EH (cell line): ENCODE data around the gene EIF2AK2.
A peak's percentile ranks its signal among the peaks of the same experiment; 100 is the strongest.
"Not testable (repeated sequence)": the region's sequence is repeated elsewhere in the genome, so short reads cannot be mapped to it uniquely, and the experiment has no call there.

Experiments
- DNase-seq: peaks from one replicate; pipeline ENCODE4 v3.0.0-alpha.2; 2015; ENCODE audit warnings: low read depth

EIF2AK2 gene

DNA sequence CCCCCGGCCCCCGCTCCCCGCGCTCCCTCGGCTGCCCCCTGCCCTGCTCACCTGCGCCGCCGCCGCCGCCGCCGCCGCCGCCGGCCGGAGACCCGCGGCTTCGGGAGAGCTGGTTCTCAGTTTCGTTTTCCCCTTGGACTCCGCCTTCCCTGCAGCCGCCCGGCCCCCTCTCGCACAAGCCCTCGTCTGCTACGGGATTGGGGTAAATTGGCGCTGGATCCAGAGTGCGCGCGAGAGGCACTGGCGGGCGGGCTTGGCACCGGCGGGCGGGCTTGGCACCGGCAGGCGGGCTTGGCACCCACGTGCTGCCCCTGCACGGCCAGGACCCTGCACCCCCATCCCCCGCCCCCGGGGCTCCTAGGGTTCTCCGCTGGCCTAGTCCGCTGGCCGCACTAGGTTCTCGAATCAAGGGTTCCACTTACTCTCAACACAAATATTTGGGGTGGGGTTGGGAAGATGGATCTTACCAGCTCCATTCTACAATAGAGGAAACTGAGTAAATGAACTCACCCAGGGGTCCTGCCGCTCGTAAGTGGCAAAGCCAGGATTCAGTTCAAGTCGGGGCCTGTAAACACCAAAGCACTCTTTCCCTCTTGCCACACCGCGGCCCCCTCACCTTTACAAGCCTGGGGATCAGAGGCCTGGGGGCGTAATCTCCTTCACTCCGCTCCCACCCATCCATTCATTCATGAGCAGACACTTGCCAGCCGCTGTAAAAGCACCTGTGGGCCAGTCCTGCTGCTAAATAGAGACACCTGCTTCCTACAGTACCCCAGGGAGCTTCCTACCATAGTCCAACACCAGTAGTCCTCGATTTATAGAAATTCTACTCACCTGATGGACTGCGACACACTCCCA is at the start of gene EIF2AK2:
TSS of gene EIF2AK2 (minus strand) at position 124 of the 858 bp plus-strand sequence. CDS start 9,174 bp downstream, outside the sequence.
- DNase-seq, result peak; percentile 89

- DNase-seq, result no peak
These were observed 49.0 kb upstream of the EIF2AK2 start for GRCh38 chr2:37205689-37206341.

DNA sequence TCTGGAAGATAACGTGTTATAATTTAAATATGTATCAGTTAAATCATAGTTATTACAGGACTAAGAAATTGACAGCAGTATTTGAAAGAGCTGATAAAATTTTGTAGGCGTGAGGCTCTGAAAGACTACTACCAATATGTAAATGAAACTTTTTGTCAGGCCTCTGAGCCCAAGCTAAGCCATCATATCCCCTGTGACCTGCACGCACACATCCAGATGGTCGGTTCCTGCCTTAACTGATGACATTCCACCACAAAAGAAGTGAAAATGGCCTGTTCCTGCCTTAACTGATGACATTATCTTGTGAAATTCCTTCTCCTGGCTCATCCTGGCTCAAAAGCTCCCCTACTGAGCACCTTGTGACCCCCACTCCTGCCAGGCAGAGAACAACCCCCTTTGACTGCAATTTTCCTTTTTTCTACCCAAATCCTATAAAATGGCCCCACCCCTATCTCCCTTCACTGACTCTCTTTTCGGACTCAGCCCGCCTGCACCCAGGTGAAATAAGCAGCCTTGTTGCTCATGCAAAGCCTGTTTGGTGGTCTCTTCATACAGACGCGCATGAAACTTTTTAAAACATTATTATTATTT is 48.4 kb upstream of the EIF2AK2 start:
- not testable (repeated sequence) for DNase-seq

- DNase-seq, result no peak
These were observed 46.9 kb upstream of the EIF2AK2 start for GRCh38 chr2:37203708-37204107.

GRCh38 chr2:37201766-37202165 is 45.0 kb upstream of the EIF2AK2 start:
- DNase-seq, result peak; percentile 17

- DNase-seq, result no peak
These were observed 44.4 kb upstream of the EIF2AK2 start for GRCh38 chr2:37201208-37201607.

- no peak for DNase-seq
These were observed 41.9 kb upstream of the EIF2AK2 start for GRCh38 chr2:37198681-37199065.

GRCh38 chr2:37196320-37197195 is 39.8 kb upstream of the EIF2AK2 start, which contains the start of gene CEBPZOS:
CEBPZOS (plus strand) TSS chr2:37196496; CDS start chr2:37199705, 3,209 bp downstream.
- peak; percentile 74 for DNase-seq

GRCh38 chr2:37195862-37196319 is 39.1 kb upstream of the EIF2AK2 start:
- not testable (repeated sequence) for DNase-seq

- no peak for DNase-seq
These were observed 35.8 kb upstream of the EIF2AK2 start for GRCh38 chr2:37192551-37192950.

DNA sequence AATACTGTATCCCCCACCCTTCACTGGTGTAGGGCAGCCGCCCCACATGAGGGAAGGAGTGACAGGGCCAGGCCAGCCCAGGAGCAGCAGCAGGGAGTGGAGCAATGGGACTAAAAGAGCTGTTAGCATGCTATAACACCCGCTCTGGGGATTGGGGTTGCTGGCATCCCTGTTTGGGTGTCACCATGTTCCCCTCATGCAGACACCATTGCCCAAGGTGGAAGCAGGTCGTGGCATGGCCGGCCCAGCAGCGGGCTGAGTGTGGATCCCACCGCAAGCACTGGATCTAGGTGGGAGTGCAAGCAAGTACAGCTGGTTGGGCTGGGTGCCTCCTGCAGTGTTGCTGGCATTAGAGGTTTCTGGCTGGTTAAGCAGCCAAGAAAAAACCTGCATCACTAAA is 35.0 kb upstream of the EIF2AK2 start:
- no peak for DNase-seq

DNA sequence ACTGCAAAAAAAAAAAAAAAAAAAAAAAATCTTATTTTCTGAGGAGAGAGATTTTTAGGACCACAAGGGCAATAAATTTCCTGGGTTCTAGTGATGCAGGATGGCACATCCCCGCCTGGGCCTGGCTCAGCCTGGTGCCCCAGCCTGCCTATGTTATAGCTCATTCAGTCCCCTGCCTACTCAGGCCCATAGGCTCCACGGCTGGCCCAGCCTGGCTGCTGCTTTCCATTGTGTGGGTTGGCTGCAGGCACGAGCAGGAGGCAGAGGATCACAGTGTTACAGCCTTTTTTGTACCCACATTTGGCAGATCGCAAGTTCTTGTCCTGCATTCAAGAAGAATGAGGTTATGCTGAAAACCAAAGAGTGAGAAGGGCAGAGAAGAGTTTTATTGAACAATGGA is 34.5 kb upstream of the EIF2AK2 start:
- DNase-seq, result no peak

- no peak for DNase-seq
These were observed 33.5 kb upstream of the EIF2AK2 start for GRCh38 chr2:37190290-37190689.

GRCh38 chr2:37189452-37190153 is 32.8 kb upstream of the EIF2AK2 start:
- DNase-seq, result peak; percentile 90

GRCh38 chr2:37188570-37188969 is 31.8 kb upstream of the EIF2AK2 start, which contains the start of gene SULT6B1:
SULT6B1 (minus strand) TSS chr2:37188670; CDS start chr2:37188640, 30 bp downstream.
- no peak for DNase-seq

DNA sequence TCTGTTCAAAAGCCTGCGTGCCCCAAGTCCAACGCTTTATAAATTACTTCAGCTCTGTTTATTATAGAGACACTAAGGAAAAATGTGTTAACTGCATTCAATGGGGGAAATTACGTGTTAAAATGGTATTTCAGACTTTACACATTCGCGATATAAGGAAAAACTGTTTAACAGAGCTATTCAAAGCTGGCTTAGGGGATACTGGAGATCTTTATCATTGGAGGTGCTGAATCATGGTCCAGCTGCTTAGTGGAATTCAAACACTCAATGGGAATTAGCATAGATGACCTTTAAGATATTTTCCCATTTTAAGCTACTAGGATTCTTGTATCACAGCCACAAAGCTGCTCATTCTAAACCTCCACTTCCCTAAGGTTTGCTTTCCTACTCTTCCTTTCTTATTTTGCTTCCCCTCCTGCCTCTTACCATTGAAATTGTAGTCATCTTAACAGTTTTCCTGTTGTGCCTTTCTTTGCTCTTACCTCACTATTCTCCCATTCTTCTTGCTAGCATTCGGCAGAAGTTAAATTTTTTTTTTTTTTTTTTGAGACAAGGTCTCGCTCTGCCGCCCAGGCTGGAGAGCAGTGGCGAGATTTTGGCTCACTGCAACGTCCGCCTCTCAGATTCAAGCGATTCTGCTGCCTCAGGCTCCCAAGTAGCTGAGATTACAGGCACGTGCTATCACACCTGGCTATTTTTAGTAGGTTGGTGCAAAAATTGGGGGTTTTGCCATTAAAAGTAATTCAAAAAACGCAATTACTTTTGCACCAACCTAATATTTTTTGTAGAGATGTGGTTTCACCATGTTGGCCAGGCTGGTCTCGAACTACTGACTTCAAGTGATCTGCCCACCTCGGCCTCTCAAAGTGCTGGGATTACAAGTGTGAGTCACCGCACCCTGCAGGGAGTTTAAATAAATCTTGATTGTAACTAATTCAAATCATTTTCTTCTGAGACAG is 25.2 kb upstream of the EIF2AK2 start:
- peak; percentile 86 for DNase-seq

- DNase-seq, result no peak
These were observed 23.9 kb upstream of the EIF2AK2 start for GRCh38 chr2:37180640-37181039.

DNA sequence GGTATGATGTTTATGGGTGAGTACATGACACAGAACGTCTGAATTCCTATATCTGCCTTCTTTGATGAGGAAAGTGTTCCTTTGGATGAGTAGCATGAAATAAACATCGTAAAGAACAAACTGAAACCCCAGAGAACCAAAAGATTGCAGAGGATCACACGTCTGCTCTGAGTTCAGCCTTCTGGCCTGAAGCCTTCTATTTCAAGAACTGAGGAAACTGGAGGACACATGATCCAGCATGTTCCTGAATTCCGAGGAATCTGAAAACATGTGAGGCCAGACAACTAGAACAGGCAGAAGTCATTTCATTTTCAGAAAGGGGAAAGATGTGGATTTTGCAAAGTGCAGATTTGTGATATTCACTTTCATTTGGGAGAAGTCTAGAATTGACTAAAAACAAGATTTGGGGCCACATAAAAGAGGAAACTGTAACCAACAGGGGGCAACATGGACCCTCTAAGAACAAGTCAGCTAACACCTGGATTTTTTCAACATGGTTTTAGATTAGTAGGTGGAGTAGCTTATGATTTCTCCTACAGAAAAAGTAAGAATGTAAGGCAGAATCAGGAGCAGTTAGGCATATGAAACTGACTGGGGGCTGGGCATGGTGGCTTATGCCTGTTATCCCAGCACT is 23.3 kb upstream of the EIF2AK2 start:
- DNase-seq, result peak; percentile 39

DNA sequence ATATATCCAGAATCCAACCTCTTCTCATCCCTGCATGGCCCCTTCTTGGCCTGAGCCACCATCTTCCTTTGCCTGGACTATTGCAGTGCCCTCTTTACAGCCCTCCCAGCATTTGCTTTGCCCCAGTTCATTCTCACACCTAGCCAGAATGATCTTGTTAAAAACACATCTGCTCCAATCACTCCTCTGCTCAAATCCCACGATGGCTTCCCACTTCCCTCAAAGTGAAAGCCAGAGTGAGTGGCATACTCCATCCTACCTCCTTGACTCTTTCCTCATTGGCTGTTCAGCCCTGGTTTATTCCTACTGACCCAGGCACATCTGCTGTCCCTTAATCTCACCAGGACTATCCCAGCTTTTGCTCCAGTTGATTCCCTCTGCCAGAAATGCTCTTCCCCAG is 17.0 kb upstream of the EIF2AK2 start:
- DNase-seq, result no peak
